Ureter (tissue), 1 donor: ENCODE measurements around the gene LBHD2. TPM values are rescaled to one million over a fixed set of nuclear protein-coding genes. Genes with fewer than 3 reads are reported as not detected.
"Not testable (repeated sequence)": the region's sequence is repeated elsewhere in the genome, so short reads cannot be mapped to it uniquely, and the experiment has no call there.

Source experiments
- DNase-seq: peaks from one replicate; pipeline ENCODE4 v3.0.0-alpha.2; 2020; ENCODE audit warnings: low spot score
- total RNA-seq: library from RNA; stranded (reverse); gene quantifications from one replicate; pipeline ENCODE4 v1.2.4, GENCODE V29; 2023
- donor health status: DM: yes; HTN: yes; CAD: no.

LBHD2 gene
- total RNA-seq, 1 donor from 2014 or later = not detected

DNA sequence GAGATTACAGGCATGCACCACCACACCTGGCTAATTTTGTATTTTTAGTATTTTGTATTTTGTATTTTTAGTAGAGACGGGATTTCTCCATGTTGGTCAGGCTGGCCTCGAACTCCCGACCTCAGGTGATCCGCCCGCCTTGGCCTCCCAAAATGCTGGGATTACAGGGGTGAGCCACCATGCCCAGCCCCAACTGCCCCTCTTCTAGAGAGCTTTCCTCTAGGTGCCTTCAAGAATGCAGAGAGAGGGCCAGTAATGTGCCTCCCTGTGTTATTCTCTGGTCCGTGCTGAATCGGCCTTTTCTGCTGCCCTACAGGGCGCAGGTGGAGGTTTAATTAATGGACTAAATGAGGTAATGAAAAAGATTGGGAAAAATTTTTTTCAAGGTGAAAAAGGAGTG lies 35.5 kb downstream of the LBHD2 start:
- DNase-seq = not testable (repeated sequence)

GRCh38 chr14:103121121-103121845 lies 37.3 kb downstream of the LBHD2 start:
- no peak for DNase-seq

- peak; percentile 95 for DNase-seq
Observed at GRCh38 chr14:103121846-103122584, 38.0 kb downstream of the LBHD2 start.

GRCh38 chr14:103122585-103122946 lies 38.6 kb downstream of the LBHD2 start:
- DNase-seq = no peak

DNA sequence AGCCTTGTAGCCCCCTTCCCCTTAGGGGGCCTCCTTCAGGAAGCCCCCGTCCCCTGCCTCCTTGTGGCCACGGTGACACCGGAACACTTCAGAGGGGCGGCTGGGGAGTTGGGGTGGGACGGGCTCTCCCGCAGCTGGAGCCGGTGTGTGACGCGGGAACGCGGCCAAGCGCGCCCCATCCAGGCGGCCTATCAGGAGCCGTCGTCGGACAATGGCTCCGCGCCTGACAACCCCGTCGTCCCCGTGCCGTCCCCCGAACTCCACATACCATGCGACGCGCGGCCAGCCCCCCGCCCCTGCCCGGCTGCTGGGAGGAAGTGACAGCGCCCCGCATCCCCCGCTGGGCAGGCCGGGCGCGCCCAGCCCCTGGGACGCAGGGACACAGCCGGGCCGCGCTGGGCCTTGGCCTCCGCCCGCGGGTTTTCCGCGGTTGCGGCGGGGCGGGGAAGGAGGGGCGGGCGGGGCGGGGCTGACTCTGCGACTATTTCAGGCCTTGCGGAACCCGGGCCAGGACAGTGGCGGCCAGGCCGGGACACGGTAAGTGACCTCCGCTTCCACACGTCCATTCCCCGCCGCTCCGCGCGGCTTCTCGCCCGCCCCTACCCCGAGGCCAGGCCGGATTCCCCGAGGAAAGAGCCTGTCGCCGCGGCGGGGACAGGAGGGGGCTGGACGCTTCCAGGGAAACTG lies 39.1 kb downstream of the LBHD2 start, which contains the start of gene TNFAIP2:
TSS of gene TNFAIP2 (plus strand) at position 515 of the 687 bp plus-strand sequence. CDS start 2,997 bp downstream, outside the sequence.
- DNase-seq = no peak

GRCh38 chr14:103123634-103124500 lies 39.9 kb downstream of the LBHD2 start:
- DNase-seq = no peak

DNA sequence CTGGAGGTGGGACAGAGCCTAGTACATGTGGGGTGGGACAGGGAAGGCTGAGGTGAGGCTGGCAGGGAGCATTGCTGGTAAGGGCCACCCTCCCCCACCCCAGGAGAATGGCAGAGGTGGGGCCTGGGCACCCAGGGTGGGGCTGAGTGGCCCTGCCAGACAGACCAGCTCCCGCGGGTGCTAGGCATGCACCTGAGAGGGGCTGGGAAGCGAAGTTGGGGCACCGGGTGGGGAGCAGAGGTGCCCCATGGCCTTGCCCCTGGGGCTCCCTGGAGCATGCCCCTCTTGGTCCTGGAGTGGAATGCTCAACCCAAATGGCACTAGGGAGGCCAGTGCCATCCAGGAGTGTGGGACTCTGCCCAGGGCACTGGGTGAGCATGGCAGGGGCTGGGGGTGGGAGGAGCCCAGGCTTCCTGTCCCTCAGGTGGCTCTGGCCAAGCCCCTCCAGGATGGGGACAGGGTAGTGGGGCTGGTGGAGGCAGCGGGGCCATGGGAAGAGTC lies 40.5 kb downstream of the LBHD2 start:
- DNase-seq = no peak

DNA sequence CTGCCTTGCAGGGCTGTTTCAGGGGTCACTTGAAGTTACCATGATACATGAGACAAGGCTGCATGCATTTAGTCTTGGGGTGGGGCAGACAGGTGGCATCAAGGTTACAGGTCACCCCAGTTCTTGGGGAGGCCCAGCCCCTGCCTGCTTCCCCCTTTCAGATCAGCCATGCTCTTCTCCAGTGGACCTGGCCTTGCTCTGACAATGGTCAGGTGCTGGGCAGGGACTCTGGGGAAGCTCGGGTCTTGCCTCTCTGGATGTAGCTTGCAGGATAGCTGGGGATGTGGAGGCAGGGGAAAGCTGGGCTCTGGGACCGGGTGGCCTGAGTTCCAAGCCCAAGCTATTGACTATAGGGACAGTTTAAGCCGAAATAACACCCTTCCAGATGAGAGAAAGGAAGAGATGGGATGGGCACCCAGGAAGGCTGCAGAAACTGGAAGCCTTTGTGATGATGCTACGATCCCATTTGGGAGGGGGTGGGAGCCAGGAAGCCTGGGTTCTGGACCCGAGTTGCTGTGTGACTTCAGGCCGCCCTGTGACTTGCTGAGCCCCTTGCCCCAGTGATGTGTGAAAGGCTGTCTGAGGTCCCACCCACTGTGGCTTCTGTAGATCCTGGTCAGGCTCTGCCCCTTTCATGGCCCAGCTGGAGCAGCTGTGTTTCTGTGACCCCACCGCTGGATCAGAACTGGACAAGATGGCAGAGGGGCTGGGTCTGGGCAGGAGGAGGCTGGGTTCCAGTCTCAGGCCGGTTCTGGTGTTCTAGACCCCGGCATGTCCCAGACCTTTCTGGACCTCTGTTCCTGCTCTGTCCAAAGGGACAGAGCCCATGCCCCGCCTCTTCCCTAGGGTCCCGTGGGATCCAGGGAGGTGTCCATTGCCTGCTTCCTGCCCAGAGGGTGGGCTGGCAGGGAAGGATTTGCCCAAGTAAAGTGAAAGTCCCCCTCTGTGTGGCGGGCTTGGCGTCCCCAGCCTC lies 41.4 kb downstream of the LBHD2 start:
- DNase-seq = no peak

GRCh38 chr14:103126088-103126872 lies 42.3 kb downstream of the LBHD2 start:
- DNase-seq = no peak

DNA sequence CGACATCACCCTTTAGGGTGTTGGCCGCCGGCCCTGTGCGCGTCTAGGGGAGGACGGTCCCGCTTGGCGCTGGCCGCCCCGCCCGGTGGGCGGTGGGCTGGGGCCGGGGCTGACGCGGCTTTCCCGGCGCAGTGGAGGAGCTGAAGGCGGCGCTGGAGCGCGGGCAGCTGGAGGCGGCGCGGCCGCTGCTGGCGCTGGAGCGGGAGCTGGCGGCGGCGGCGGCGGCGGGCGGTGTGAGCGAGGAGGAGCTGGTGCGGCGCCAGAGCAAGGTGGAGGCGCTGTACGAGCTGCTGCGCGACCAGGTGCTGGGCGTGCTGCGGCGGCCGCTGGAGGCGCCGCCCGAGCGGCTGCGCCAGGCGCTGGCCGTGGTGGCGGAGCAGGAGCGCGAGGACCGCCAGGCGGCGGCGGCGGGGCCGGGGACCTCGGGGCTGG lies 42.9 kb downstream of the LBHD2 start:
- no peak for DNase-seq

DNA sequence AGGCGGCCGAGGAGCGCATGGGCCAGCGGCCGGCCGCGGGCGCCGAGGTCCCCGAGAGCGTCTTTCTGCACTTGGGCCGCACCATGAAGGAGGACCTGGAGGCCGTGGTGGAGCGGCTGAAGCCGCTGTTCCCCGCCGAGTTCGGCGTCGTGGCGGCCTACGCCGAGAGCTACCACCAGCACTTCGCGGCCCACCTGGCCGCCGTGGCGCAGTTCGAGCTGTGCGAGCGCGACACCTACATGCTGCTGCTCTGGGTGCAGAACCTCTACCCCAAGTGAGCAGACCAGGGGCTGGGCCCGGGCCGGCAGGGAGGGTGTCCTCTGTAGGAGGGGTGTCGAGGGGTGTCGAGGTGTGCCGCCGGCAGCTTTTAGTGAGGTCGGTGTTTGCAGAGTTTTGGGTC lies 43.3 kb downstream of the LBHD2 start:
- no peak for DNase-seq

DNA sequence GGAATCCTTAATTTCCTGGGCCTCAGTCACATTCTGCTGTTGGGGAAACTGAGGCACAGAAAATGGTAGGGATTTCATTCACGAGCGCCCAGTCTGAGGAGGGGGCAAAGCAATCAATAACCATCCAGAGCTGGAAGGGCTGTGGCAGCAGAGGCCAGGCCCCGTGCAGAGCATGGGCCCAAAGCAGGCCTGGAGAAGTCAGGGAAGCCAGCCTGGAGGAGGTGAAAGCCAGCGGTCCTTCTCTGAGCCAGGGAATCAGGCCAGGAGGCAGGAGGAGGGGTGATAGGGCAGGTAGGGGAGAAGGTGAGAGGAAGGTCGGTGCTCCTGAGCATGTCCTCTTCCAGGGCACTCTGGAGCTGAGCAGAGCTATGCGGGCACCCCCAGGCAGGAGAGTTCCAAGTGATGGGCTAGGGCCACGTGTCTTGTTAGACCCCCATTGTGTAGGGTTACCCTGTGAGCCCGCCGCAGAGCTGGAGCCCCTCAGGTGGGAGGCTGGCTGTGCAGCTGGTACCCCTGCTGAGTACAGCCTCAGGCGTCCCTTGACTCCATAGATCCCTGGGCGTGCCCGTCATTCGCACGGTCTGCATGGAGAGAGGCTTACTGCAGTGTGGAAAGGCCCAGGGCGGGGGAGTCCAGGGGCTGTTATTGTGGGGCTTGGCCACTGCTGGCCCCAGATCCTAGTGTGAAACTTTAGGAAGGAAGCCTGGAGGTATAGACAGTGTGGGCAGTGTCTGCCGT lies 44.0 kb downstream of the LBHD2 start:
- no peak for DNase-seq

DNA sequence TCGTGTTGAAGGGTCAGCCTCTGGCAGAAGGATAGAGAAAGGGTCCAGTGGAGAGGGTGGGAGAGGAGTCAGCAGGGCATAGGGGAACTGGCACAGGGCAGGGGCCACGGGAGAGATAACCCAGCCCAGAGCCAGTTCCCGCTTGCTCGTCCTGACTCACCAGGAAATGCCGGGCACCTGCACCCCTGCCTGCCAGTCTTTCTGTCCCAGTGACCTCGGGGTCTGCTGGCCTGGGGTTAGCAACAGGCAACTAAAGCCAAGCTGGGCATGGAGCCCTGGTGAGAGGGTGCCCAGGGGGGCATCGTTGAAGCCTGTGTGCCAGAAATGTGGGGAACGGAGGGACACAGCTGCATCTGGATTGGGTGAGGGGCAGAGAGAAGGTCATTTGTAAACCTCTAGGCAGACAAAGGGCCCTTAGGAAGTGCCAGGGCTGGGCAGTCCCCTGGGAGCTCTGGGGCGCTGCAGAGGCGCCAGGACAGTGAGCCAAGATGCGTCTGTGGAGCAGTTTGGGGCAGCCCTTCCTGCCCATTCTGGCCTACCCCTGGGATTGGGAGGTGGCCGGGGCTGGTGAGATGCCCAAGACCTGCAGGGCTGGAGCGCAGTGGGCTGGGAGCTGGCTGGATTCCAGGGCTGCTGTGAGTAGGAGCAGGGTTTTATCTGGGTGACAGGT lies 44.8 kb downstream of the LBHD2 start:
- DNase-seq = peak; percentile 80

DNA sequence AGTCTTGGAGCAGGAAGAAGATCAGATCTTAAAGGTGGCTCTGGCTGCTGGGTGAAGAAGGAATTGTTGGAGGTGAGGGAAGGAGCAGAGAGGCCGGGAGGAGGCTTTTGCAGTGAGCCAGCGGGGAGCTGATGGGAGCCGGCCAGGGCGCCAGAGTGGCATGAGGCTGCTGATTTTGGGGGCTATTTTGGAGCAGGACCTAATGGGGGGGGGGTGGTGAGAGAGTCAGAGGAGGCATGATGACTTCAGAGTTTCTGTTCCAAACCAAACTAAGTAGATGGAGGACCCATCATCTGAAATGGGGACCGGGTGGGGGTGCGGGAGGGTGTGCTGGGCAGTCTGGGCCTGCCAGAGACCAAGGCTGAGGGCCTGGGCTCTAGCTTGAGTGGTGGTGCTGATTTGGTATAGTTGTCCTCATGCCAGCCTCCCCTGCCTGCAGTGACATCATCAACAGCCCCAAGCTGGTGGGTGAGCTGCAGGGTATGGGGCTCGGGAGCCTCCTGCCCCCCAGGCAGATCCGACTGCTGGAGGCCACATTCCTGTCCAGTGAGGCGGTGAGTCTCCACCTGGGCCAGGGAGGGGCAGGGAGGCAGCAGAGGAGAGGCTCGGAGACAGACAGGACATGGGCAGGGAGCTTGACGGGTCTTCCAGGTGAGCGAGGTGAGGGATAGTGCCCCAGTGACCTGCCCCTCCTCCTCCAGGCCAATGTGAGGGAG lies 45.4 kb downstream of the LBHD2 start:
- DNase-seq = no peak

GRCh38 chr14:103130017-103130764 lies 46.2 kb downstream of the LBHD2 start:
- DNase-seq = no peak

DNA sequence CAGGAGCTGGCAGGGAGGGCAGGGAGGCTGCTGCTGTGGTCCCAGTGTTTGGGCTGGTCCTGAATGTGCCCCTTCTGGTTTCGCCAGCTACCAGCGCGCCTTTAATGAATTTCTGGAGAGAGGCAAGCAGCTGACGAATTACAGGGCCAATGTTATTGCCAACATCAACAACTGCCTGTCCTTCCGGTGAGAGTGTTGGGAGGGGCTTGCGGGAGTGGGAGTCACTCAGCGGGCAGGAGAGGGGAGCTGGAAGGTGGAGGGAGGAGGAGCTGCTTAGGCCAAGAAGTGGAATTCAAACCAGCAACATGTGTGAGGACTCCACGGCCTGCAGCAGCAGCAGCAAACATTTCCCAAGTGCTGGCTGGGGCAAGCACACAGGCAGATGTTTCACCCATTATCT lies 47.0 kb downstream of the LBHD2 start:
- DNase-seq = peak; percentile 85

- no peak for DNase-seq
Observed at GRCh38 chr14:103131580-103131979, 47.6 kb downstream of the LBHD2 start.
